ENCODE data around the gene ZBTB2.

- TF ChIP-seq, protein P1, sequence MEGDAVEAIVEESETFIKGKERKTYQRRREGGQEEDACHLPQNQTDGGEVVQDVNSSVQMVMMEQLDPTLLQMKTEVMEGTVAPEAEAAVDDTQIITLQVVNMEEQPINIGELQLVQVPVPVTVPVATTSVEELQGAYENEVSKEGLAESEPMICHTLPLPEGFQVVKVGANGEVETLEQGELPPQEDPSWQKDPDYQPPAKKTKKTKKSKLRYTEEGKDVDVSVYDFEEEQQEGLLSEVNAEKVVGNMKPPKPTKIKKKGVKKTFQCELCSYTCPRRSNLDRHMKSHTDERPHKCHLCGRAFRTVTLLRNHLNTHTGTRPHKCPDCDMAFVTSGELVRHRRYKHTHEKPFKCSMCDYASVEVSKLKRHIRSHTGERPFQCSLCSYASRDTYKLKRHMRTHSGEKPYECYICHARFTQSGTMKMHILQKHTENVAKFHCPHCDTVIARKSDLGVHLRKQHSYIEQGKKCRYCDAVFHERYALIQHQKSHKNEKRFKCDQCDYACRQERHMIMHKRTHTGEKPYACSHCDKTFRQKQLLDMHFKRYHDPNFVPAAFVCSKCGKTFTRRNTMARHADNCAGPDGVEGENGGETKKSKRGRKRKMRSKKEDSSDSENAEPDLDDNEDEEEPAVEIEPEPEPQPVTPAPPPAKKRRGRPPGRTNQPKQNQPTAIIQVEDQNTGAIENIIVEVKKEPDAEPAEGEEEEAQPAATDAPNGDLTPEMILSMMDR (IDR thresholded peaks at IDR 0.05) = no peak
- no peak for TF ChIP-seq POLR2A (IDR thresholded peaks at IDR 0.05)
Measured at GRCh38 chr6:151437401-151437800, 46.0 kb upstream of the ZBTB2 start.

Measured in heart left ventricle (tissue), 13 donors.